Naive B cell (primary cell): ENCODE measurements around the gene TGM1. TPM values are rescaled to one million over a fixed set of nuclear protein-coding genes. Genes with fewer than 3 reads are reported as not detected.

Experiments used
- ATAC-seq, 2 donors: fragments of 150-1000 bp; cut with Tn5 transposase; 2 replicates each; pipeline ENCODE4 v1.10.0; 2021; ENCODE audit warnings: low read depth in 2 of 2, mild to moderate bottlenecking in 2 of 2, moderate library complexity in 2 of 2
- DNase-seq: peaks from one replicate; pipeline ENCODE4 v3.0.0; 2022
- H3K27ac Mint-ChIP-seq, 6 donors: one replicate each; pipeline ENCODE4 v1.8.0; 2020 to 2022; ENCODE audit warnings: mild to moderate bottlenecking in 6 of 6, mixed read lengths in 6 of 6, moderate library complexity in 5 of 6, inconsistent platforms in 2 of 6
- H3K27me3 Mint-ChIP-seq, 3 donors: one replicate each; pipeline ENCODE4 v1.8.0; 2021 to 2022; ENCODE audit warnings: mixed read lengths in 3 of 3, mild to moderate bottlenecking in 1 of 3
- H3K36me3 Mint-ChIP-seq, 2 donors: one replicate each; pipeline ENCODE4 v1.8.0; 2020 to 2022; ENCODE audit warnings: mixed read lengths in 2 of 2, inconsistent platforms in 1 of 2, mild to moderate bottlenecking in 1 of 2
- H3K4me1 Mint-ChIP-seq, 3 donors: one replicate each; pipeline ENCODE4 v1.8.0; 2020 to 2022; ENCODE audit warnings: mixed read lengths in 3 of 3, inconsistent platforms in 1 of 3, mild to moderate bottlenecking in 1 of 3, moderate library complexity in 1 of 3
- H3K4me3 Mint-ChIP-seq, 8 donors: one replicate each; pipeline ENCODE4 v1.8.0; 2020 to 2022; ENCODE audit warnings: mild to moderate bottlenecking in 8 of 8, mixed read lengths in 8 of 8, moderate library complexity in 8 of 8, inconsistent platforms in 2 of 8
- H3K9me3 Mint-ChIP-seq, 7 donors: one replicate each; pipeline ENCODE4 v1.8.0; 2020 to 2022; ENCODE audit warnings: mixed read lengths in 7 of 7, mild to moderate bottlenecking in 5 of 7, inconsistent platforms in 2 of 7, moderate library complexity in 1 of 7
- polyA plus RNA-seq, 6 donors: library from polyadenylated mRNA; unstranded; fragments of 300-500 nt; fragmentation: Illumina TruSeq; gene quantifications; one replicate each; pipeline ENCODE4 v1.2.3, GENCODE V29; 2021; ENCODE audit warnings: low read depth in 6 of 6

Gene TGM1
- not detected for polyA plus RNA-seq

DNA sequence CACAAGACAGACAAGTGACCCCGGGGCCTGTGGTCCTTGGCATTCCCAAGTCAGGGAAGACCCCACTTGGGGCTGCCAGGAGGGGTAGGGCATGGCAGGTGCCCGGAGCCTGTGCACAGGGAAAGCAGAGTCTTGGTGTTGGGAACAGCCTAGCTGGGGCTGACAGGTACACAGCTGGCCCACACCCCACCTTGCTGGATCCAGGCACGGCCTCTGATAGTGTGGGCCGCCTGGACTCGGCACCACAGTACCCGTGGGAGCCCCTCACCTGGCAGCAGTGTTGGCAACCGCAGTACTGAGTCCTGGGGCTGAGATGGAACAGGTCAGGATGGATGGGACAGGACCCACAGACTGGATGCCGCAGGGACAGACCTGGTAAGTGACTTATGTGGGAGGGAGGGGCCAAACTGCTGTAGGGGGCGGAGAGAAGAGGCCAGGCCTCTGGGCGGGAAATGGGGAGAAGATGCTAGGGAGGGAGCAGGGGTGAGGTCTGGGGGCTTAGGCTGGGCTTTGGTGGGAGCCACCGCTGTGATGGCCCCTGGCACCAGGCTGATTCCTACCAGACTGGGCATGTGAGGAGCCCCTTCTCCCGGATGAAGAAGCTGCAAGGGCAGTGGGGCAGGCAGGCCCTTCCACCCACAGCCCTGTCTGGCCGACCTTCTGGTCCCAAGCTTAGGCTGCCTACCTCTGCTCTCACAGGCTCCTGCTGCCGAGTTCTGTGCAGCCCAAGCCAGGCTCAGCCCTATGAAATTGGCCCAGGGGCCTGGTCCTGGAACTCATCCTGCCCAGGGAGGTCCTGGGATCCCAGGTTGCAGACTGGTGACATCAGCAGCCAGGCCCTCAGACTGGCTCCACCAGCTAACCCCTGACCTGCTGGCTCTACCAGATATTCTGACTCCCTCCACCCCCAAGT lies at the start of gene TGM1:
TGM1 (minus strand) TSS at position 357 of the 913 bp plus-strand sequence. CDS start 825 bp downstream, outside the sequence.
- no peak for DNase-seq
- Mint-ChIP-seq H3K4me1 (peaks cover 0 to 14% (median 6%) of the 10 kb centered on the region in 3 donors), H3K4me3 (no peak within 1 kb of the TSS), H3K9me3 (no peaks in the 10 kb centered on the region), H3K27me3 (no peaks in the 10 kb centered on the region), H3K36me3 (peaks cover 7 to 22% of the 10 kb centered on the region in 2 donors), H3K27ac (peak within 1 kb of the TSS in 3 of 6 donors; percentile 50 to 86 (median 61))
- no peak for ATAC-seq

DNA sequence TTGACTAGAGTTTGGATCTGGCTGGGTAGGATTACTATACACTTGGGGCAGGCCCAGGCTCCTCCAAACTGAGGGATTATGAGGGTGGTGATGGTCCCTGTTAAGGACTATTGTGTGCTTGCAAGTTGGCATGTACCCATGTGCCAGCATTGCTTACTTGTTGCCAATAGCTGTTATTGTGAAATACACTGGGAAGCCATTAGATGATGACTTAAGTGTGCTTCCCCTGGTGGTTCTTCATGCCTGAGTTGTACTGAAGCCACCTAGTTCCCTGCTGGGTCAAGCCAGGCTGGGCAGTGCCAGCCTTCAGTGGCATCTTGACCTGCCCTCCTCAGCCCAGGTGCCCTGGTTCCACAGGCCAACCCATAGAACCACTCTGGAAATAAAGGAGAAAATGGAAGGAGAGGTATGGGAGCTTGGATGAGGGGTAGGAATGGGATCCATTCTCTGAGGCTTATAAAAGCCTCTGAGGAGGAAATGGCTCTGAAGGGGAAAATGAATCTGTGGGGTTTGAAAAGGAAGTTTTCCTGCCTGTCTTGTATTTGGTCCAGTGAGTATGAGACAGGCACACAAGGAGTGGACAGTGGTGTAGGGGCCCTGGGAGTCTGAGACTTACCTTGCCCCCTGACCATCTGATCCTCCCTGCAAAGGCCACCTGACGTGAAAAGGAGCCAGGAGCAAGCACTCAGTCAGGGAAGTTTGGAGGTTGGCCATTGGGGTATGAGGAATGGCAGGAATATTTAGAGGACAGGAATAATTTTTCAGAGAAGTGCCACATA lies 49.0 kb upstream of the TGM1 start:
- DNase-seq (no peak), ATAC-seq (no peak)
- H3K4me1 Mint-ChIP-seq, result peaks cover 52 to 70% (median 64%) of the 10 kb centered on the region in 3 donors
- no peaks in the 10 kb centered on the region for H3K27me3 Mint-ChIP-seq
- H3K4me3 Mint-ChIP-seq, result peak overlapping the region; percentile 78 to 88 (median 83)
- no peaks in the 10 kb centered on the region for H3K36me3 Mint-ChIP-seq
- peak overlapping the region; percentile 49 to 93 (median 70) for H3K27ac Mint-ChIP-seq
- H3K9me3 Mint-ChIP-seq, result no peaks in the 10 kb centered on the region

DNA sequence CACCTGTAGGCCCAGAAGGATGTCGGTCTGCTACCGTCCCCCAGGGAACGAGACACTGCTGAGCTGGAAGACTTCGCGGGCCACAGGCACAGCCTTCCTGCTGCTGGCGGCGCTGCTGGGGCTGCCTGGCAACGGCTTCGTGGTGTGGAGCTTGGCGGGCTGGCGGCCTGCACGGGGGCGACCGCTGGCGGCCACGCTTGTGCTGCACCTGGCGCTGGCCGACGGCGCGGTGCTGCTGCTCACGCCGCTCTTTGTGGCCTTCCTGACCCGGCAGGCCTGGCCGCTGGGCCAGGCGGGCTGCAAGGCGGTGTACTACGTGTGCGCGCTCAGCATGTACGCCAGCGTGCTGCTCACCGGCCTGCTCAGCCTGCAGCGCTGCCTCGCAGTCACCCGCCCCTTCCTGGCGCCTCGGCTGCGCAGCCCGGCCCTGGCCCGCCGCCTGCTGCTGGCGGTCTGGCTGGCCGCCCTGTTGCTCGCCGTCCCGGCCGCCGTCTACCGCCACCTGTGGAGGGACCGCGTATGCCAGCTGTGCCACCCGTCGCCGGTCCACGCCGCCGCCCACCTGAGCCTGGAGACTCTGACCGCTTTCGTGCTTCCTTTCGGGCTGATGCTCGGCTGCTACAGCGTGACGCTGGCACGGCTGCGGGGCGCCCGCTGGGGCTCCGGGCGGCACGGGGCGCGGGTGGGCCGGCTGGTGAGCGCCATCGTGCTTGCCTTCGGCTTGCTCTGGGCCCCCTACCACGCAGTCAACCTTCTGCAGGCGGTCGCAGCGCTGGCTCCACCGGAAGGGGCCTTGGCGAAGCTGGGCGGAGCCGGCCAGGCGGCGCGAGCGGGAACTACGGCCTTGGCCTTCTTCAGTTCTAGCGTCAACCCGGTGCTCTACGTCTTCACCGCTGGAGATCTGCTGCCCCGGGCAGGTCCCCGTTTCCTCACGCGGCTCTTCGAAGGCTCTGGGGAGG lies 47.9 kb upstream of the TGM1 start, which contains the start of gene LTB4R:
LTB4R (plus strand) TSS at position 857 of the 959 bp plus-strand sequence. CDS start 4,150 bp downstream, outside the sequence.
- peak; percentile 80 for DNase-seq
- Mint-ChIP-seq H3K27ac (peak within 1 kb of the TSS; percentile 78 to 93 (median 90)), H3K4me1 (peaks cover 52 to 70% (median 64%) of the 10 kb centered on the region in 3 donors), H3K27me3 (no peaks in the 10 kb centered on the region), H3K9me3 (no peaks in the 10 kb centered on the region), H3K36me3 (peaks cover 2 to 4% of the 10 kb centered on the region in 2 donors), H3K4me3 (peak within 1 kb of the TSS; percentile 78 to 88 (median 83))
- peak; percentile 77 to 80 for ATAC-seq

DNA sequence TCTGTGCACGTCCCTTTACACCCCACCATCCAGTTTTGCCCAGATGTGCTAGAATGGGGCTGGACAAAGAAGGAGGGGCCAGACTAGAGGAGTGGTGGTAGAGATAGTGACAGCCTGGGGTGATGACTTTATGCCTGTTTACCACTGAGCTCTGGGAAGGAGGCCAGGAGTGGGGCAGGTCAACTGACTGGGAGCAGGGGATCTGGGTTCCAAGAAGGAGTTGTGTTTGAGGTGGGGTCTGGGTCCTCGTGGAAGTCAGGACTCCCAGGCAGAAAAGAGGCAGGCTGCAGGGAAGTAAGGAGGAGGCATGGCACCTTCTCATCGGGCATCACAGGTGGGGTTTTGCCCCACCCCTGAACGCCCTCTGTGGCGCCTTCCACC lies 47.3 kb upstream of the TGM1 start:
- DNase-seq (no peak), ATAC-seq (no peak)
- H3K36me3 Mint-ChIP-seq, result peaks cover 4 to 9% of the 10 kb centered on the region in 2 donors
- peak overlapping the region; percentile 78 to 93 (median 90) for H3K27ac Mint-ChIP-seq
- no peaks in the 10 kb centered on the region for H3K9me3 Mint-ChIP-seq
- H3K27me3 Mint-ChIP-seq, result no peaks in the 10 kb centered on the region
- H3K4me3 Mint-ChIP-seq, result peak overlapping the region; percentile 78 to 88 (median 83)
- peaks cover 52 to 70% (median 64%) of the 10 kb centered on the region in 3 donors for H3K4me1 Mint-ChIP-seq

DNA sequence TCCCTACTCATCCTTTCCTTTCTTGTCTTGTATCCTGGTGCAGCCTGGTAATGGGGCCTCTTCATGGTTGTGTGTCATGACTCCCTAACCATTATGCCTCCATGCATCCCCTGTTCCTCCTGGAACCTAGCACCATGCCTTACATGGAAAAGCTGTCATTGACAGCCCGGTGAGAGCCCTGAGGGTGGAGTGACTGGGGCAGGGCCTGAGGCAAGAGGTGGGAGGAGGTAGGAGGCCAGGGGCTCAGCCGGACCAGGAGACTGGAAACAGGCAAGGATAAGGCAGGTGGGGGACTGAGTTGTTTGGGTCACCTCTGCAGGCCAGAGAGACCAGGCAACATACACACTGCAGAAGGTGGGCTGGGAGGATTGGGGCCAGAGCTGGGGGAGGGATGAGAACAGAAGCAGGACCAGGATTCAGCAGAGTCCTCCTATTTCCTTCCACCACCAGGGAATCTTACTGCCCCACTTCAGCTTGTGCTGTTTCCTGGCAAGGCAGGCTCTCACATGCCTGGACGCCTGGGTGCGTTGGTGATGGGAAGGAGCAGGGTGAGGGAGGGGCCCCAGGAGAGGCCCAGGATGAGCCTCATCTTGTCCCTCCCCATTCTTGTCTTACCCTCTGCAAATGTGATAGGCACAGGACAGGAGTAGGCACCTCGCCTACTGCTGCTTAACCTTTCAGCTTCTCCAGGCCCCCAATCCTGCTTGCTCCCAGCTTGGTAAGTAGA lies 46.7 kb upstream of the TGM1 start, which contains the start of gene LTB4R2:
LTB4R2 (plus strand) TSS at position 603 of the 727 bp plus-strand sequence. CDS start 525 bp downstream, outside the sequence.
- Mint-ChIP-seq H3K27ac (peak within 1 kb of the TSS; percentile 78 to 93 (median 90)), H3K36me3 (peaks cover 8 to 14% of the 10 kb centered on the region in 2 donors), H3K9me3 (no peaks in the 10 kb centered on the region), H3K4me3 (peak within 1 kb of the TSS; percentile 78 to 88 (median 83)), H3K4me1 (peaks cover 50 to 68% (median 65%) of the 10 kb centered on the region in 3 donors), H3K27me3 (no peaks in the 10 kb centered on the region)
- no peak for DNase-seq
- no peak for ATAC-seq

DNA sequence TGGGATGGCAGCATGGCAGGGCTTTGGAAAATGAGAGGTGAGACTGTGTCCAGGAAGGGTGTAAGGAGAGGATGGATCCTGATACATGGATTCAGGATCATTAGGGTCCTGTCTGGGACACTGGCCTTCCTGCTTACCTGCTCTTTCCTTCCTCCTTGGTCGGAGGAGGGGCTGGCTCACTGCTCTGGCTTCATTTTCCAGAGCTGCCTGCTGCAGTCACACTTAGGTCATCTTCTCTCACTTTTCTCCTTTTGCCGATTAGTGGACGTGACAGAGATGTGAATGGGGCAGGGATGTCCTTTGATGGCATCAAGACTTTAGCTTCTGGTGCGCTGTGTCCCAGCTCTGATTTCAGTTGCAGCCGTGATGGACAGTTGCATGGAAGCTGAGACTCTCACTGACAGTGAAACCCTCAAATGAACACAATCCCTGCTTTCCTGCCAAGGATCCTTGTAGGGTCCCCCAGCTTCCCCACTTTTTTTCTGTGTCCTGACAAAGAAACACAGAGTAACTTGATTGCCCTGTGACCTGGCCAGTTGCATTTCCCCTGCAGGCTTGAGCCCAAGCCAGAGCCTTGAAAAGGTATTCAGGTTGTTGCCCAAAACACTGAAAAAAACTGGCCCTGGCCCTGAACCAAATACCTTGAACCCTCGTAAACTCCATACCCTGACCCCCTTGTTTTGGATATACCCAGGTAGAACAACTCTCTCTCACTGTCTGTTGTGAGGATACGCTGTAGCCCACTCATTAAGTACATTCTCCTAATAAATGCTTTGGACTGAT lies 45.6 kb upstream of the TGM1 start:
- DNase-seq (no peak), ATAC-seq (no peak)
- Mint-ChIP-seq H3K4me3 (peak overlapping the region in 6 of 8 donors; percentile 0 to 60 (median 21)), H3K27me3 (no peaks in the 10 kb centered on the region), H3K4me1 (peaks cover 39 to 57% (median 53%) of the 10 kb centered on the region in 3 donors), H3K36me3 (peaks cover 10 to 19% of the 10 kb centered on the region in 2 donors), H3K9me3 (no peaks in the 10 kb centered on the region), H3K27ac (peak overlapping the region; percentile 12 to 99 (median 84))

DNA sequence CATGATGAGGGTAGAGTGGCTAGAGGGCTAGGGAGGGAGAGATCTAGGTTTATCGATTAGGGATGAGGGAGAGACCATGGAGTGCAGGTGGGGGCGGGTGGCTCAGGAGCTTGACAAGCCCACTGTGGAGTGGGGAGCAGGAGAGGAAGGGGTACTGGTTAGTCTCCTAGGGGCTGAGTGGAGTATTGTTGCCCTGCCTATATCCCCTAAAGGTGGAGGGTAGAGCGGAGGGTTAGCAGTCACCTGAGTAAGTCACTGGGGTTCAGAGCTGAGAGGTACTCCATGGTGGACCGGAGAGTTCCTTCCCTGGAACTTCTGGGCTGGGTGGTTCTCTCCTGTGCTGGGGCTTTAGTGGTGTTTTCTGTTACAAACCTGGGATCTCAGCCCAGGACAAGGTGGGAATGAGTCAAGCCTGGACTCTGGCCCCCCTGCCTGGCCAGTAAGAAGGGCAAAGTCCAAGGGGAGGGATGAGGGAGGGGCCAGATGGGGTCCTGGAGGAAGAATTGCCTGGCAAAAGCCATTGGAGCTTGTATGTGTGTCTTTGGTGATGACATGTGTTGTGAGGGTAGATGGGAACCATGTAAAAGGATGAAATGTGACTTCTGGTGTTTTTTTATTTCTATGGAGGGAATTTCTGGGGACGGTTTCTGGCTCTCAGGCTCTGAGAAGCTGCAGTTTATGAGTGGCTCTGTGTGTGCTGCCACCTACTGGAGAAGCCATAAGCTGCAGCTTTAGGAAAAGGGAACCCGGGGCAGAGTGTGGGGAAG lies 44.8 kb upstream of the TGM1 start, which contains the start of gene CIDEB:
CIDEB (minus strand) TSS at position 403 of the 767 bp plus-strand sequence; CDS start at position 284, 119 bp downstream.
- peak; percentile 65 for DNase-seq
- H3K36me3 Mint-ChIP-seq, result peaks cover 10 to 19% of the 10 kb centered on the region in 2 donors
- H3K4me3 Mint-ChIP-seq, result peak within 1 kb of the TSS in 6 of 8 donors; percentile 0 to 64 (median 25)
- H3K4me1 Mint-ChIP-seq, result peaks cover 33 to 49% (median 45%) of the 10 kb centered on the region in 3 donors
- peak; percentile 5 to 11 for ATAC-seq
- H3K9me3 Mint-ChIP-seq, result no peaks in the 10 kb centered on the region
- no peaks in the 10 kb centered on the region for H3K27me3 Mint-ChIP-seq
- peak within 1 kb of the TSS; percentile 12 to 99 (median 80) for H3K27ac Mint-ChIP-seq

DNA sequence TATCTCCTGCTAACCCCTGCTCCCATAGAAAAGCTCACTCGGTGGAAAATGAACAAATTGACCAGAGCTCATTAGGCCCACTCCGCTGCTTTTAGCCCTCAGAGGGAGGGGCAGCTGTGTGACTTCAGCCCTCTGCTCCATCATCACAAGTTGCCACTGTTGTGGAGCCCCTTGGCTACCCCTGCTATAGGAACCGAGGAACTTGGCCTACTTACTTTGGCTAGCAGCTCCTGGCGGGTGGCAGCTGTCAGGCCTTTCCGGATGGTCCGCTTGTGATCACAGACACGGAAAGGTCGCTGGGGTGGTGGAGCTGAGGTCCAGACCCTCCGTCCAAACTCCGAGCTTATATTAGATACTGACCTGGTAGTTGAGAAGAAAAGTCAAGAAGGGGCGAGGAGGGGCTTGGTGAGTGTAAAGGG lies 44.2 kb upstream of the TGM1 start:
- Mint-ChIP-seq H3K36me3 (peaks cover 10 to 19% of the 10 kb centered on the region in 2 donors), H3K4me1 (peaks cover 30 to 47% (median 39%) of the 10 kb centered on the region in 3 donors), H3K9me3 (no peaks in the 10 kb centered on the region)

DNA sequence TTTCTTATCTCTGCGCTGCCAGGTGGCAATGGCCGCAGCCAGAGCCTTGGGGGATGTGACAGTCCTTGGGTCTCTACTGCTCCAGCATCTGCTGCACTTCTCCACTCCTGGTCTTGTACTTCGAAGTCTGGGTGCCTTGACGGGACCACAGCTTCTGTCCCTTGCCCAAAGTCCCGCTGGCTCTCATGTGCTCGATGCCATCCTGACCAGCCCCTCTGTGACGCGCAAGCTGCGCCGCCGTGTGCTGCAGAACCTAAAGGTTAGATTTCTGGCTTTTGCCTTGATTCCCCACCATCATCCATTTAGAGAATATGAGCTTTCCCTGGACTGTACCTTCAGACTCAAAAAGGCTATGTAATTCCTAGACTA lies 41.0 kb upstream of the TGM1 start:
- H3K9me3 Mint-ChIP-seq, result no peaks in the 10 kb centered on the region
- H3K36me3 Mint-ChIP-seq, result peaks cover 10 to 19% of the 10 kb centered on the region in 2 donors
- ATAC-seq (no peak), DNase-seq (no peak)
- peak overlapping the region in 1 of 6 donors; percentile 82 for H3K27ac Mint-ChIP-seq
- H3K4me1 Mint-ChIP-seq, result peaks cover 20 to 46% (median 44%) of the 10 kb centered on the region in 3 donors
- H3K27me3 Mint-ChIP-seq, result no peaks in the 10 kb centered on the region
- H3K4me3 Mint-ChIP-seq, result peak overlapping the region in 1 of 8 donors; percentile 61

More for the DNA sequence above, 44.2 kb upstream of the TGM1 start:
- no peak for ATAC-seq
- Mint-ChIP-seq H3K4me3 (peak overlapping the region in 1 of 8 donors; percentile 64), H3K27me3 (no peaks in the 10 kb centered on the region), H3K27ac (peak overlapping the region in 4 of 6 donors; percentile 77 to 99 (median 85))
- DNase-seq, result no peak

DNA sequence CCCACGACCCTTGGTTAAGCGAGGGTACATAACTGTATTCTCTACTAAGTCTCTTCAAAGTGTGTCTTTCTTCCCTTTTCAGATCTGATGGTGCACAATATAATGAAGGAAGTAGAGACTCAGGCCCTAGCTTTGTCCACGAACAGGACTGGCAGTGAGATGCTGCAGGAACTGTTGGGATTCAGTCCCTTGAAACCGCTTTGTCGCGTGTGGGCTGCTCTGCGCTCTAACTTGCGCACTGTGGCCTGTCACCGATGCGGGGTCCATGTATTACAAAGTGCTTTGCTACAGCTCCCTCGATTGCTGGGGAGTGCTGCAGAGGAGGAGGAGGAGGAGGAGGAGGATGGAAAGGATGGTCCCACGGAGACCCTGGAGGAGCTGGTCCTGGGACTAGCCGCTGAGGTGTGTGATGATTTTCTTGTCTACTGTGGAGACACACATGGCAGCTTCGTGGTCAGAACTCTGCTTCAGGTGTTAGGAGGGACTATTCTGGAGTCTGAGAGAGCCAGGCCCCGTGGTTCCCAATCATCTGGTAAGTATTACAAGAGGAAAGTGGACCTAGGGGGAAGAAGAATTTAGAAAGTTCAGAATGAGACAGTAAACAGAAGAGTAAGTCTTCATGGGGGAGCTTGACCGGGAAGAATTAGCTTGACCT lies 37.5 kb upstream of the TGM1 start:
- H3K4me1 Mint-ChIP-seq, result peaks cover 35 to 58% (median 53%) of the 10 kb centered on the region in 3 donors
- peaks cover 6 to 23% of the 10 kb centered on the region in 2 donors for H3K36me3 Mint-ChIP-seq
- H3K27ac Mint-ChIP-seq, result peak overlapping the region; percentile 86 to 98 (median 88)
- H3K27me3 Mint-ChIP-seq, result no peaks in the 10 kb centered on the region
- no peak for ATAC-seq
- no peaks in the 10 kb centered on the region for H3K9me3 Mint-ChIP-seq
- peak overlapping the region; percentile 89 to 99 (median 96) for H3K4me3 Mint-ChIP-seq
- no peak for DNase-seq
